SK-N-SH treated with all-trans-retinoic acid at 6 μM for 48 hours (cell line): ENCODE results near the gene POC1A.

Experiments
- ZFP3 ChIP-seq: fragments of 250-450 bp; sonication (Bioruptor Pico); IDR thresholded peaks from 2 replicates; pipeline ENCODE4 v1.5.0; 2020; ENCODE audit warnings: mild to moderate bottlenecking, moderate library complexity
- TF ChIP-seq, protein P1 (sequence below): fragments of 250-450 bp; sonication (Bioruptor Pico); IDR thresholded peaks from 2 replicates; pipeline ENCODE4 v1.5.1; 2020; ENCODE audit warnings: low read depth, mild to moderate bottlenecking, moderate library complexity

- TF ChIP-seq ZFP3 (CRISPR knock-in tag): no peak
- TF ChIP-seq, protein P1, sequence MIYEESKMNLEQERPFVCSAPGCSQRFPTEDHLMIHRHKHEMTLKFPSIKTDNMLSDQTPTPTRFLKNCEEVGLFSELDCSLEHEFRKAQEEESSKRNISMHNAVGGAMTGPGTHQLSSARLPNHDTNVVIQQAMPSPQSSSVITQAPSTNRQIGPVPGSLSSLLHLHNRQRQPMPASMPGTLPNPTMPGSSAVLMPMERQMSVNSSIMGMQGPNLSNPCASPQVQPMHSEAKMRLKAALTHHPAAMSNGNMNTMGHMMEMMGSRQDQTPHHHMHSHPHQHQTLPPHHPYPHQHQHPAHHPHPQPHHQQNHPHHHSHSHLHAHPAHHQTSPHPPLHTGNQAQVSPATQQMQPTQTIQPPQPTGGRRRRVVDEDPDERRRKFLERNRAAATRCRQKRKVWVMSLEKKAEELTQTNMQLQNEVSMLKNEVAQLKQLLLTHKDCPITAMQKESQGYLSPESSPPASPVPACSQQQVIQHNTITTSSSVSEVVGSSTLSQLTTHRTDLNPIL (CRISPR knock-in tag): no peak
Measured at GRCh38 chr3:52140769-52141168, 13.5 kb downstream of the POC1A start.
